Fibroblast of skin of right quadriceps (primary cell): Measurements from ENCODE around the gene FIBCD1.
"Not testable (repeated sequence)": the region's sequence is repeated elsewhere in the genome, so short reads cannot be mapped to it uniquely, and the experiment has no call there.

Experiments
- DNase-seq: peaks from one replicate; pipeline ENCODE4 v3.0.0-alpha.2; 2013

FIBCD1 gene

DNA sequence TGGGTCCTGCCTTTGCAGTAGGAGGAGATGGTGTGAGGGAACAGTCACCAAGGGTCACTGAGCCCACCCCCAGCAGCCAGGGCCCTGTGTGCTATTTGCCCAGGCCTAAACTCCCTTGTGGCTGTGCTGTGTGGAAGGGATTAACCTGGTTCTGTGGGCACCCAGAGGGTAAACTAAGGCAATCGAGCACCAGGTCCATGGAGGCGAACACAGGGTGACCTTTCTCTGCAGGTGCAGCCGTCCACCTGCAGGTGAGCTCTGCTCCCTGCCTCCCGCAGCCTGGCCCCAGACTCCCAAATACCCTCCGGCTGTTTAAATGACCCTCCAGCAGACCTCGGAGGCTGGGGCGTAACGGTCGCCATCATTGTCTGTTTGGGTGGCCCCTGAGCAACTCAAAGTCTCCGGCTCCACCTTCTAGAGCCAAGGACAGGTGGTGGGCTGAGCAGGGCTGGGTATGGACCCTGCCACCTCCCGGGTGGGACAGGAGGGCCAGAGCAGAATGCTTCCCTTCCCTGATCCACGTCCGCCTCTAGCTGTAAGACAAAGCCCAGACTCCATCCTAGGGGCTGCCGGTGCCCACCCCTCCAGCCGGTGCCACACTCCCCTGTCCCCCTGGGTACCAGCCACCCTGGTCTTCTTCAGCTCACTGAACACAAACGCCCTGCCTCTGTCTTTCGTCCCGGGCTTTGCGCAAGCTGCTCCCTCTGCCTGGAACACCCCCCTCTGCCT, 34.1 kb upstream of the FIBCD1 start:
- no peak for DNase-seq

DNA sequence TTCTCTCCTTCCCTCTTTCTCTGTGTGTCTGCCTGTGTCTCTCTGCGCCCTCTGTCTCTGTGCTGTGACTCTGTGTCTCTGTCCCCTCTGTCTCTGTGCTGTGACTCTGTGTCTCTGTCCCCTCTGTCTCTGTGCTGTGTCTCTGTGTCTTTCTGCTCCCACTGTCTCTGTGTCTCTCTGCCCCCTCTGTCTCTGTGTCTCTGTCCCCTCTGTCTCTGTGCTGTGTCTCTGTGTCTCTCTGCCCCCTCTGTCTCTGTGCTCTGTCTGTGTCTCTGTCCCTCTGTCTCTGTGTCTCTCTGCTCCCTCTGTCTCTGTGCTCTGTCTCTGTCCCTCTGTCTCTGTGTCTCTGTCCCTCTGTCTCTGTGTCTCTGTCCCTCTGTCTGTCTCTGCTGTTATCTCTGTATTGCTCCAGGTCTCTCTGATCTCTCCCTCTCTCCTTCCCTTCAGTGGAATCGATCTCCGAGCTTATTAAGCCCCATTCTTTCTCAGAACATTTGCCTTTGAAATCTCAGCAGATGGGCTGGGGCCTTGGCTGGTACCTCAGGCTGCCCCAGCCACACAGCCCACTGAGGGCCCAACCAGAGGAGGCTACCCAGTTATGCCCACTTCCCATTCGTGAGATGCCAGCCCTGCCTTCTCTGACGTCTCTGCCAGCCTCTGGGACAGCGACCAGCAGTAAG, 33.4 kb upstream of the FIBCD1 start:
- no peak for DNase-seq

DNA sequence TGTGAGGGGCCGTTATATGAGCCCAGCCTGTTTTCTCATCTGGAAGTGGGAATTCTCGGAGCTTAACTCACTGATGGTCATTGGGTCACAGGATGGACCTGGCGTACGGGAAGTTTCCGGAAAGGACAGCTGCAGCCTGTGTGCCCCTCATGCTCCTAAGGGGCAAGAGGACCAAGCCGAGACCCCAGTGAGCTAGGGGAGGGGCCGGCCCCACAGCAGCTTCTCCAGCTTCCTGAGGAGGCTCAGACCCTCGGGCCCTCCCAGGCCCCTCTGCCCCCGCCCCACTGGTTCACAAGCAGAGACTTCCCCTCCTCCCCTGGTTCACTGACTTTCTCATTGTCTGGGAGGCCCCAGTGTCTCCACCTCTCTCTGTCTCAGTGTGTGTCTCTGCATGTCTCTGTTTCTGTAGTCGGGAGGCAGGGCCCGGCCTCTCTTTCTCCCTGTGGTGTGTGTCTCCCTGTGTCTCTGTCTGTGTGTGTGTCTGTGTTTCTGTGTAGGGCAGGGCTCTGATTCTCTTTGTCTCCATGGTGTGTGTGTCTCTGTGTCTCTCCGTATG, 32.3 kb upstream of the FIBCD1 start:
- no peak for DNase-seq

DNA sequence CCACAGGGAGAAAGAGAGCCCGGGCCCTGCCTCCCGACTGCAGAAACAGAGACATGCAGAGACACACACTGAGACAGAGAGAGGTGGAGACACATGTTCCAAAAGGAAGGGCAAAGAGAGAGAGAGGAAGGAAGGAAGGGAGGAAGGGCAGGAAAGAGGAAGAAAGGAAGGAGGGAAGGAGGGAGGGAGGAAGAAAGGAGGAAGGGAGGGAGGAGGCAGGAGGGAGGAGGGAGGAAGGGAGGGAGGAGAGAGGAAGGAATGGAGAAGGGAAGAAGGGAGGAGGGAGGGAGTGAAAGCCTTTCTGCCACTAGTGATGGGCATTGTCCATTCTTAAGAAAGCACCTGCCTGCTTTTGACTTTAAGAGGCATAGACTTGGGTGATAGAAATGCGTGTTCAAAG, 31.8 kb upstream of the FIBCD1 start:
- no peak for DNase-seq

DNA sequence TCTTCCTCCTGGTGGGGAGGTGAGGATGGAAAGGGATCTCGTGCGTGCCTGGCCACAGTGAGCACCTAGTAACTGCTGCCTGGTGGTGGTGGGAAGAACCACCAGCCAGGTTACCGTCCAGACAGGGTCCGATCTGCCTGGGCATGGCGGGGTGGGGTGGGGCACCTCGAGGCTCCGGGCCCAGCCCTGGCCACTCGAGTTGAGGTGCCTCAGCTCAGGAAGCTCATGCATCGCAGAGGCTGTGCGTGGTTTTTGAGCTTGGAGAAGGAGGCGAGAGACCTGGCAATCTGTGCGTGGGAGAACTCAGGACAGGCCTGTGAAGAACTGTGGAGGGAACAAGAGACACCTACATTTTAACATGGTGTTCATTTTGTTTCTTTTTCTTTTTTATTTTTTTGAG, 31.0 kb upstream of the FIBCD1 start:
- DNase-seq = no peak

DNA sequence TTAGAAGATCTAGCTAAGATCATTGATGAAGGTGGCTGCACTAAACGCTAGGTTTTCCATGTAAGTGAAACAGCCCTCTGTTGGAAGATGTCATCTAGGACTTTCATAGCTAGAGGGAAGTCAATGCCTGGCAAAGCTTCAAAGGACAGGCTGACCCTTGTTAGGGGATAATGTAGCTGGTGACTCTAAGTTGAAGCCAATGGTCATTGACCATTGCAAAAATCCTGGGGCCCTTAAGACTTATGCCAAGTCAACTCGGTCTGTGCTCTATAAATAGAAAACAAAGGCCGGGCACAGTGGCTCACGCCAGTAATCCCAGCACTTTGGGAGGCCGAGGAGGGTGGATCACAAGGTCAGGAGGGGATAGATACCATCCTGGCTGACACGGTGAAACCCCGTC, 26.6 kb upstream of the FIBCD1 start:
- no peak for DNase-seq

DNA sequence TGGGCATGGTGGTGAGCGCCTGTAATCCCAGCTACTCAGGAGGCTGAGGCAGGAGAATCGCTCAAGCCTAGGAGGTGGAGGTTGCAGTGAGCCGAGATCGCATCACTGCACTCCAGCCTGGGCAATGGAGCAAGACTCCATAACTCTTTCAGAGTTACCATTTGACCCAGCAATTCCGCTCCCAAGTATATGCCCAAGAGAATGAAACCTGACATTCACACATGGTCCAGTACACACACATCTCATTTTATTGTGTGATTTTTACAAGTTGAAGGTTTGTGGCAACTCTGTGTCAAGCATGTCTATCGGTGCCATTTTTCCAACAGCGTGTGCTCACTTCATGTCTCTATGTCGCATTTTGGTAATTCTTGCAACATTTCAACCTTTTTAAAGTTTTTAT, 24.9 kb upstream of the FIBCD1 start:
- DNase-seq = no peak

DNA sequence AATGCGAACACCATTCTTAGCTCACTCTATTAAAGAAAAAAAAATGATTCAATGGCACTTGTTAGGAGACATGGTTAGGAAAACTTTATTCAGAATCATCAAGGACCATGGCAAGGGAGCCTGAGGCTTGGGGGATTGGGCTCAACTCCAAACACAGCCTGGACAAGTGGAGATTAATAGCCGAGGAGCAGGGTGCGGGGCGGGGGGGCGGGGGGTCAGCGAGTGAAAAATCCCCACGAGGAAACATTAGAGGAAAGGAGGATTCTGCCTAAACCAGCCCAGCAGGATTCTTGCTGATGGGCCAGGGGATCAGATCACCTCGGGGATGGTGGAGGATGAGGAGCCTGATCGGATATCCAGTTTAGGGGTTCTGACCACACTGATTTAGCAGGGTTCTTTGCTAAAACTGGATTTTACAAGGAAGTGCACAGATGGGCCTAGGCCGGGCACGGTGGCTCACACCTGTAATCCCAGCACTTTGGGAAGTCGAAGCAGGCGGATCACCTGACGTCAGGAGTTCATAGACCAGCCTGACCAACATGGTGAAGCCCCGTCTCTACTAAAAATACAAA, 24.4 kb upstream of the FIBCD1 start:
- no peak for DNase-seq

DNA sequence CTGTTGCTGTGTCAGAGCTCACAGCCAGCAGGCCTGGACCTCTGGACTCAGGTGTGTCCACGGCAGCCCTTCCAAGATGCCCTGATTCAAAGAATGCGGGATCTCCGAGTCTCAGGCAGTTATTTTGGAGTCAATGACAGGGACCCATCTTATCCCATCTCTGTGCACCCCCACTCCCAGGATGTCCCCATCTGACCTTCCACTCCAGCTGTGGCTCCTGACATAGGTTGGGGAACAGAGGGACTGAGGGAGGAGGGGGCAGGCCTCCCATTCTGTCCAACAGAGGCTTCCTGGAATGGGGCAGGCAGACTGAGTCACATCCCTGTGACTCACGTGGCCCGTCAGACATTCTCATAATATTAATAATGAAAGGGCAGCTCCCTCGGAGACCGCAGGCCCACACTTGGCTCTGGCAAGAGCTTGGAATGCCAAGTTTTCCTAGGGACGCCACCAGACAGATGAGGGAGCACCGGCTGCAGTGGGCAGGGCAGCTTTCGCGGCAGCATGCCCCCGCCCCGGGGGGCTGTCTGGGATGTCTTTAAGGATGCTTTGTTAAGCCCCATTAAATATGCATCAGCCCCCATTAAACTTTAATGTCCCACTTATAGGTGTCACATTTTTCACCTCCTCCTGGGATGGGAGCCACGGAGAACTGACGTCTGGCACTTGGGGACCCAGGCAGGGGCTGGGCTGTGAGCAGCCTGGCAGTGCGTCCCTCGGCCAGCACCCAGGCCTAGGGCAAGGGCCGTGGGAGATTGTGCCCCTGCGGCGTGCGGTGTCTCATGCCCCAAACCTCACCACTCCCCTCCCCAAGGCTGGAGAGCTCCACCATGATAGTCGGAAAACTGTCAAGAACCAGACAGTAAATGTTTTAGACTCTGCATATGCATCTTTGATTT, 23.6 kb upstream of the FIBCD1 start:
- peak; percentile 96 for DNase-seq

DNA sequence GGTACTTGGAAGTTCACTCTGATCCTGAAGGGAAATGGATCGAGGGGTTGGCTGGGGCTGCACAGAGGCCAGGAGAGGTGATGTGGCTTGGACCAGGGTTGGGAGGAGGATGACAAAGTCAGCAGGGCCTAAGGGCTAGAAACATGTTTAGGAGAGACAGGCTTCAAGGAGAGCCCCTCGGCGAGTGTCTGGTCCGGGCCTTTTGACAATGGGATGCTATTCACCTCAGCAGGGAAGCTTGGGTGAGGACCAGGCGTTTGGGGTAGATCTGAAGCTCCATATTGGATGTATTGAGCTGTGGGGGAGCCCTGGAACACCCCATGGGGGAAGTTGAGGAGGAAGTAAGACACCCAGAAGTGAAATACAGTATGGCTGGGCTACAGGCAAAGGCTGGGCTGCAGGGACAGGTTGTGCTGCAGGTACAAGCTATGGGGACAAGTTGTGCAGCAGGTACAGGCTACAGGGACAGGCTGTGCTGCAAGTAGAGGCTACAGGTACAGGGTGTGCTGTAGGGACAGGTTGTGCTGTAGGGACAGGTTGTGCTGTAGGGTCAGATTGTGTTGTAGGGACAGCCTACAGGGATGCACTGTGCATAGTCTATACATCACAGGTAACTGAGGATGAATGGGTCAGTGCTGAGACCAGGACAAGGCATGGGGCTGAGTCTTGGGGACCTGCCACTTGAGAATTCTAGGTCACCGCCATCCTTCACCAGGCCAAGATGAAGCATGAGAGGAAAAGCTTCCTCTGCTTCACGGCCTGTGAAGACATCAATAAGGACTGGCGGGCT, 22.7 kb upstream of the FIBCD1 start:
- no peak for DNase-seq

DNA sequence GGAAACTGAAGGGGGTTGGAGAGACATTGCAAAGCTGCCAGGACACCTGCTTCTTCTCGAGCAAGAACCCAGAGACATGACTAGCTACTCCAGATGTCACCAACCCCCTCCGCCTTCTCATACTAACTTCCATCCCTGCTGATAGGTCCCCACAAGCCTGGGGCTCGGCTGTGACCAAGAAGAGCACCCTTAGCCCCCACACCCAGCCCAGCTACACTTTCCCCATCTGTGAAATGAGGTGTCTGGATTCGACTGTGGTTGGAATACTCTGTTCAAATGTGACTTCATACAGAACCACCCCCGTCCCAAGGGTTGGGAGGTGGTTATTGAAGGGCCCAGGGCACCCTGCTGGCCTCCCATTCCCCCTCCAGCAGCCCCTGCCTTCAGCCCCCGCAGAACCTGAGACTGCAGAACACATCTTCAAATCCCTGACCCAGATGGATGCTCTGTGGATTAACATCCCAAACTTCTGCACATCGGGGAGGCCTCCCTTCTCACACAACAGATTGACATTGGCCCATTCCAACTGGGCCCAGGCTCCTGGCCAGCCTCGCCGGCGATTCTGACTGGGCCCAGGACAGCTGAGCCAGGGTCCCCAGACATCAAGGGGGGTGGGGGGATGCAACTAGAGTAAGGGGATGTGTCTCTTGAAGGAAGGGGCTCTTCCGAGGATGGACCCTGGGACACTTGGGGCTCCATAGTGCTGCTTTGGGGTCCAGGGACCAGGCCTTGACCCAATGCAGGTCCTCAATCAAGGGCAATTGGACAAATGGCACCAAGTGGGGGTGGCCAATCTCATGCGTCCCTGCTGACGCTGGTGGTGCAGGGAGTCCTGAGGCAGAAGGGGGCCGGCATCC, 21.7 kb upstream of the FIBCD1 start:
- no peak for DNase-seq

DNA sequence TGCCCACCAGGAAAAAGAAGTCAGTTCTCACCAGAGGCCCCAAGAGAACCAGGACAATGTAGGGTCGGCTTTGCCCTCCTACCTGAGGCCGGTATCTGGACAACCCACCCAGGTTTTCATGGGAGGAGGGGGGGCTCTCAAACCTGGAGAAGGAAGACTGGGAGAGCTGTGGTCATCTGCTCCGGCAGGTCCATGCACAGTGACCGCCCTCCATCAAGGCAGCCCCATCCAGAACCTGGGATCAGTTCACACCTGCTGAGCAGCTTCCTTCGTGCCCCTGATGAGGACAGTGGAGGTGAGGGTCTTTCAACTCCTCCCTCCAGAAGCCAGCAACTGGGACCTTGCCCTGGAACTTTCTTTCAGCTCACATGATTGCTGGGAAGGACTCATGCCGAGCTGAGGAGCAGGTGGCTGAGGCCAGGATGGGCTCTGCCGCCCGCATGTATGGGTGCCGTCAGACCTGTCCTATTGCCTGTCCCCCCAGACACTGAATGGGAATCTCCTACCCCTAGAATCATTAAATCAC, 20.8 kb upstream of the FIBCD1 start:
- DNase-seq = no peak

DNA sequence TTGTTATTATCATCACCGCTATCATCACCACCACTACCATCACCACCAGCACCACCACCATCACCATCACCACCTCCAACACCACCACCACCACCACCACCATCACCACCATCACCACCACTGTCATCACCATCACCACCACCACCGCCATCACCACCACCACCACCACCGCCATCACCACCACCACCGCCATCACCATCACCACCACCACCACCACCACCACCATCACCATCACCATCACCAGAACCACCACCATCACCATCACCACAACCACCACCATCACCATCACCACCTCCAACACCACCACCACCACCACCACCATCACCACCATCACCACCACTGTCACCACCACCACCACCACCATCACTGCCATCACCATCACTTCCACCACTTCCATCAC, 19.5 kb upstream of the FIBCD1 start:
- DNase-seq = not testable (repeated sequence)

DNA sequence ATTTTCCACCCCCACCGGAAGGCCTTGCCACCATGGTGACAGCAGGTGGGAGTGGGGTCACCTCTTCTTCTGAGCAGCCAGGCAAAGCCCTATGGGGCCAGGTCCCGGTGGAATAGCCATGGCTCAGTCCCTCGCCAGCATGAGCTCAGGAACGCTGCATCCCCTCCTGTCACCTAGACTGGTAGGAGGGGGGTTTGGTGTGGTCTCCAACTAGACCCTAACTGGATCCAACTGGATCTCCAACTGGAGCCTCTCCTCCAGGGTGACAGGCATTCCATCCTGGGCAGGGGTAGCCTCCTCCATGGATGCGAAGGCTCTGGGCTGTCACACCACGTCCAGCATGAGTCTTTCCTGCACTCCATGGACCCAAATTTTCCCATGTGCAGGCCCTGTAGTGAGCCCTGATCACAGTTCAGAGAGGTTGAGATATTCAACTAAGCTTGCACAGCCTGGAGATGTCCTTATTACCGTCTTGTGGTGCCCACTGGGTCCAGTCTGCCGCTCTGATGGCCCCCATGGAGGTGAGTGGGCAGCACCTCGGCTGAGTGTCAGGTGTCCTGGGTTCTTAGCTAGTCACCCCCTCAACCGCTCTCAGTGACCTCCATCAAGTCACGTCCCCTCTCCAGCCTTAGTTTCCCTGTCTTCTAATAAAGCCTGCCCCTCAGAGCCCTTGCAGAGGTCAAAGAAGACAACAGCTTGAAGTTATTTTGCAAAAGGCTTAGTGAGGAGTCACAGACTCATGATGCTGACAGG, 18.6 kb upstream of the FIBCD1 start:
- DNase-seq = no peak

DNA sequence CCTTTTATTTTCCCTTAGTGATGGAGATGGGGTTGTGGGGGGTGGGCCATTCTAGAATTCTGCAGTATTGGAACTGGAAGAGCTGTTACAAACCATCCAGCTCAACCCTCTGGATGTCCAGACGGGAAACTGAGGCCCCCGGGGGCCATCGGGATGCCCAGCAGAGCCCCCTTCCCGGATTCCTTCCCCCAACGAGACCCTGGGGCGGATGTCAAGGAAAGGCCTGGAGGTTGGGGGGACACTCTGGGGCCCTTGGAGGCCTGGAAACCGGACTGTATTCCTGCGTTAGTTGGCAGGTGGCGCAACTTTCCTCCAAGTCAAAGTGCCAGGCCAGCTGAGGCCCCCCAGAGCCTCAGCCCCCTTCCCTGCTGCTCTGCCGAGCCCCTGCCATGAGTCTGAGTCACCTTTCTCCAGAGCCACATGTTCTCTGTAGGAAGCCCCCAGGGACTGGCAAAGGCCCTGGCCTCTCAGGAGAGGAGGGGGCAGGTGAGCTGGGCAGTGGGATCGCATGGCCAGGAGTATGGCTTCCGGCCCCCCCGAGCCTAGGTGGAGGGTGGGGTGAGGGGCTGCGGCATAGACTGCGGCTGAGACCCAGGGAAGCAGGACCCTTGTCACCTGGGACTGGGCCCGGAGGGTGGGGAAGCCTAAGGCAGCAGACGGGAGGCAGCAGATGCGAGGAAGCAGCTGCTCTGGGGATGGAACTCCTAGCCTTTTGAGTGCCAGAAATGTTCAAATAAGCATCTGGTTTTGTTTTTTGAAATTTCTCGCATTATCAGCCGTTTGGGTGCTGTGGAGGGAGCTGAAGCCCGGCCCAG, 17.8 kb upstream of the FIBCD1 start:
- DNase-seq = no peak

DNA sequence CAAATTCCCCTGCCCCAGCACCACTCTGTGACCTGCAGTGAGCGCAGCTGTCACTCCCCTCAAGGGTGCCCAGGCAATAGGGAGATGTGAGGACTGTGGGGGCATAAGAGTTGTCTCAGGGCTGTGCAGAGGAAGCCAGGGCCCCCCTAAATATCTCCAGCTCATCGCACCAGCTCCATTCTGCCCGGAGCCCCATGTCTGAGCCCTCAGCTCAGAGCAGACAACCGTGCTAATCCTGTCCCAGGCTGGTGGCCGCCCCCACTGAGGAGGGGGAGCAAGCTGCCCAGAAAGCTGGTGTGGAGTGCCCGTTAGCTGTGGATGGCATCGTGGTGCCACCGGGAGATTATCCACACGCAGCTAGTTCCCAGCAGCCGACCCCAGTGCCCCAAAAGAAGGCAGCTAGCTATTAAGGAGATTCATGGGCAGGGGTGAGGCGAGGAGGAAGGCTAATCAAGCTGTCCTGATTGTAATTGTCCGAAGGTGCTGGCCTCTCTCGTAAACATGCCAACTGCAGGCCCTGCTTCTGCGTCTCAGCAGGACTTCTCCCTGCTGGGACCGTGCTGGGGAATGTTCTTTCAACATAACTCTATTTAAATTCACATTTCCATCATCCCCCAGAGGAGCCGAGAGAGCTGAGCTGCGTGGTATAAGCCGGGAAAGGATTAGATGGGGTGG, 17.0 kb upstream of the FIBCD1 start:
- no peak for DNase-seq

DNA sequence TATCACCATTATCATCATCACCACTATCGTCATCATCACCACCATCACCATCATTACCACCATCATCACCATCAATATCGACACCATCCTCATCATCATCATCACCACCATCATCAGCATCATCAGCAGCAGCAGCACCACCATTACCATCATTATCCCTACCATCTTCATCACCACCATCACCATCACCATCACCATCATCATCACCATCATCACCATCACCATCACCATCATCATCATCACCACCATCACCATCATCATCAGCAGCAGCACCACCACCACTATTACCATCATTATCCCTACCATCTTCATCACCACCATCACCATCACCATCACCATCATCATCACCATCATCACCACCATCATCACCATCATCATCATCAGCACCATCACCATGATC, 15.9 kb upstream of the FIBCD1 start:
- DNase-seq = not testable (repeated sequence)

DNA sequence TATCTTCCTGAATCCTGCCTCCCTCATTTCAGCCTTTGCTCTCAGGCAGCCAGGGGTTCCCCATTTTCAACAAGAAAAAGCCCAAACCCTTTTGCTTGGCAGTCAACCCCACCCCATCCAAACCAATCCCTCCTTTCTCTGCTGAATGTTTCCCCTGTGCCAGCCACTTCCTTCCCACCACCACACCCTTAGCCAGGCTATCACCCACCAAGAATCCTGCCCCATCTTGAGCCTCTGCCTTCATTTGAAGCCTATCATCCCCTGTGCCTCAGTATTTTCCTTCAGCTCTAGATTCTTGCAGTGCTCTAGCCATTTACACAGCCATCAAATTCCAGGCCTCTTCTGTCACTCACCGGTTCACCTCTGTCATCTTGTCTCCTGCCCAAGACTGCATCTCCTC, 15.3 kb upstream of the FIBCD1 start:
- no peak for DNase-seq
